ENCODE results near the gene TMEM132D.

Gene TMEM132D

DNA sequence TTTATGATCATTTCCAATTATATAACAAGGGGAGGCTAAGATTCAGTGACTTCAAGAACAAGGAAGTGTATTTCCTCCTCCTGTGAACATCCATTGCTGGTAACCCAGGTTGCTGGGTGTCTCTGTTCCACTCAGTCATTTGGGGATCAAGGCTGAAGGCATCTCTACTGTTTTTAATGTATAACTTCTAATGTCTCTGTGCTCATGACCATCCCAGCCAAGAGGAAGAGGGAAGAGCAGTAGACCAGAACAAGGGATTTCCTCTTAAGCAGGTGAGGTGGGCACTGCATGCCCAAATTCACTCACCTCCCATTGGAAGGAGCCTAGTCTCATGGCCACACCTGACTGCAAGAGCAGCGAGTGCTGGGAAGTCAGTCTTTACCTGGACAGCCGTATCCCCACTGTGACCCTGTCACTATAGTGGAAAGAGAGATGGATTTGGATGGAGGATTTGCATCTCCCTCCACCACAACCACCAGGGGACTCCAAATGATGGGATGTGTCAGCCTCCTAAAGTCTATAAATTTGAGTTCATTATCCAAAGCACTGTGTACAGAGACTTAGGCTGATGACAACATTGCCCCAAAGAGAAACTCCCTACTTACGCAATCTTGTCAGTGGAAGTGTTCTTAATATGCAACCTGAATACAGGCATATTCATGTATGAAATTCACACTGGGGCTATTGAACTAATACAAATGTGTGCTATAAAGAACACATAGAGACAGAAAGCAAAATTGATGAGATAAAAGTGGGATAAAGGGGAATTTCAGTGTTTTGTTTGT, 368.7 kb downstream of the TMEM132D start:
- DNase-seq (ENCODE audit: low read depth in 2 of 2) = no peak

DNA sequence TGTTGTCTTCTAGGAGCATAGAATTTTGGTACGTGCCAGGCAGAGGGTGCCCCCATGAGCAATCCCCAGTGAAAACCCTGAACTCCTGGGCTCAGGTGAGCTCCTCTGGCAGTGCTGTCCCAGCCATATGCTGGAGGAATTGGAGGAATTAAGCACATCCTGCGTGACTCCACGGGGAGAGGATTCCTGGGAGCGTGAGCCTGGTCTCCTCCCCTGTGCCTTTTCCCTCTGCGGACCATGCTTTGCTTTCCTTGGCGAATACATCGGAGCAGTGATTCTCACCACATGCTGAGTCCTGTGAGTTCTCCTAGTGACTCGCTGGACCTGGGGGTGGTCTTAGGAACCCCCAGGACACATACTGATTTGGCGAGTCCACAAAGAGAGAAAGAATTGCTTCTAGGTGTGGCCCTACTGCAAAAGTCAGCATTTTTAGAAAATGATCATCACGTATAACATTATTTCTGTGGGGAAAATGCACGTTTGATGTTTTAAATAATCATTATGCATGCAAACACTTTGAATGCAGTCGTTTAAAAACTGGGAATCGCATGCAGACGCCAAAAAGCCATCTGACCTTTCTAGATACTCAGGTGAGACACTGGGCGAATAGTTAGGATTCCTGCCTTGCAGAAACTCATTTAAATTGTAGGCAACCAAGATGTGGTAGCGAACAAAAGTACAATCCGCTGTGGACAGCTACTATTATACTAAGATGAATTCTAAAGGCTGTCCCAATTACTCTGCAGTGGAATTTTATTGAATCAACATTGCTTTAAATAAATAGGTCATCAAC, 370.9 kb downstream of the TMEM132D start:
- no peak for DNase-seq (ENCODE audit: low read depth in 2 of 2)

DNA sequence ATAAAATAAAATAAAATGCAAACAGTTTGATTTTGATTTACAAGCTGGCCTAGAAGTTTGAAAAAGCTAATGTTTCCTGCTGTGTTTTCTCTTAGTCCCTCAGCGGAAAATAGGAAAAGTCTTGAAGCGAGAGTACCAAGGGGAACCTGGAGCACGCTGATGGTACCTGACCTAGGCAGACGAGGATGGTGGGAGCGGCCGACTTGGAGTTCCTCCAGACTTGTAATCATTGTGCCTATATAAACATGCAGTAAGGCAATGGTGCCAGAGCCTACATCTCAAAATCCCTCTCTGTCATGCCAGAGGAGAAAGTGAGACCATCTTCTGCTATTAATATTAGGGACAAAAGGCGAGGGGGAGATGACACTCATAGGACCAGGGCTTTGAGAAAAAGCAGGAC, 371.7 kb downstream of the TMEM132D start:
- DNase-seq (ENCODE audit: low read depth in 2 of 2) = no peak

DNA sequence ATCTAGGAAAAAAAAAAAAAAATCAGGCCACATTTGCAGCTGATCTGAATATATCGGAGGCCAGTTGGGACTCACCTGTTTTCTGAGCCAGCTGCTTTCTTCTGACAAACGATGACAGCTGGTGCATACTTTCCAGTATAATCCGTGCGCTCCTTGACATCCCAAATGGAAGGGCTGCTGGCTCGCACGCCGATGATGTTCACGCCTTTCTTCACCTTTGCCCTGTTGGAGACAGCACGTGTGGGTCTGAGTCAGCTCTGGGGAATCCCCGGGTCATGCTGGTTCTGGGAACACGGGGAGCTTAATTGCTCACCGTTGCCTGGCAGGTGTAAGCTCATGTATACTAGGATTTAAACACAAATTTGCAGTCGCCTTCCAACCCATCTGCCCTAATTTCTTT, 372.8 kb downstream of the TMEM132D start:
- no peak for DNase-seq (ENCODE audit: low read depth in 2 of 2)

DNA sequence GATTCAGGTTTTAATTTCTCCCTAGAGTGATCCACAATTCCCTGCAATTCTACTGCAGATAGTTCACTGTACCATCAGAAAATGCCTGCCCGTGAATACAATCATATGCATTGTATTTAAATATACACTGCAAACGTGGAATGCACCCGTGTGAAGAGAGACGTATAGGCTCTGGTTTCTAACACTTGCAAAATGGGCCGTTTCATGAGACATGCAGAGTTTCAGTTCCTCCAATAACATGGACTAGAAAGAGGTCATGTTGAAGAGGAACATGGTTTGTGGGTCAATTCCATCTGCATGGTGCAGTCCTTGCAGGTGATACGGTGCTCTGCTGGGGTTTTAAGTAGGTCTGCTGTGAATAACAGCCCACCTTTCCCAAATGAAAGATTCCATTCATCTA, 373.3 kb downstream of the TMEM132D start:
- no peak for DNase-seq (ENCODE audit: low read depth in 2 of 2)

DNA sequence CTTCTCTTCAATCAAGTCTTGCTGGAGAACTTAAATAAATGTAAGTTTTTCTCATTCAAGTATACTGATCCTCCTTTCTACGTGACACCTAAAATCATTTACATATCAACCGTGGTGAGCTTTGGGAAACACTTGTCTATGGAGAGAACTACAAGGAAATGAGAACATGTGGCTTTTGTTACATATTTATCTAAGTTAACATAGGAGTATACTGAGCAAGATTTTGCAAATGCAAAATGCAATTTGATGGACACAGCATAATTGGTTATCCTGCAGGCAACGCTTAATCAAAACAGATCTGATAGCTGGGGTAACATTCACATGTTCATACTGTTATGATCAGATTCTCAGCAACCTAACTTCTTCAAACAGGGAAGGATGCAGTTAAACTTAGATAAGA, 376.3 kb downstream of the TMEM132D start:
- DNase-seq (ENCODE audit: low read depth in 2 of 2) = no peak

DNA sequence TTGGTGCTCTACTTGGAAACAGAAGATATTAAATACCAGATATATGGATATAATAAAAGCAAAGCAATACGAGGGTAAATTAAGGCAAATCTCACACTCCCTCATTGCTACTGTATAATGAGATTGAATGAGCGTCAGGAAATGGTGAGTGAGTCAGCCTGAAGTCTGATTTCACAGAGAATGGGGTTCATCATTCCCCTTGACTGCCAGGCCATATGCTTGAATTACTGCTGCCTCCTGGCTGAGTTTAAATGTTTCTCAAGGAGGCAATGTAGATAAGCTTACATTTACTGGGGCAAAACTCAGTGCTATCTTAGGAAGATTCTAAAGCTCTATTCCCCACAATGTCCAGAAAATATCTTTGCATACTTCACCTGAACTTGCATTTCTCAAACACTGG, 380.2 kb downstream of the TMEM132D start:
- no peak for DNase-seq (ENCODE audit: low read depth in 2 of 2)

DNA sequence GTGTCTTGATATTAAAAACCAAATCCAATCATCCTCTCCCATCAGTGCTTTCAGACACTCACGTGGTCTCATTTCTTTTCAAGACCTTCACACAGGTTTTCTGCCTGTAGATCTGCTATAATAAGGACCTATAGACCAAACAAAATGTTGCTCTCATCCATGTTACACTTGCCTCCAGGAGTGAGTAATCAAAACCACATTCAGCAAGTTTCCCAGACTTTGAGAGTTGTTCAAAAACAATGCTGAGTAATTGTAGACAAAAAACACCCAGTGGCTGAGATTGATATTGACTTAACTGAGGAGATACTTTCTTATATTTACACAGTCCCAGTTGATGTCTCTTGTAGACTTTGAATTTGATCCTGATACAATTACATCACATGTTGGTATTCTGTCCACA, 383.1 kb downstream of the TMEM132D start:
- DNase-seq (ENCODE audit: low read depth in 2 of 2) = no peak

DNA sequence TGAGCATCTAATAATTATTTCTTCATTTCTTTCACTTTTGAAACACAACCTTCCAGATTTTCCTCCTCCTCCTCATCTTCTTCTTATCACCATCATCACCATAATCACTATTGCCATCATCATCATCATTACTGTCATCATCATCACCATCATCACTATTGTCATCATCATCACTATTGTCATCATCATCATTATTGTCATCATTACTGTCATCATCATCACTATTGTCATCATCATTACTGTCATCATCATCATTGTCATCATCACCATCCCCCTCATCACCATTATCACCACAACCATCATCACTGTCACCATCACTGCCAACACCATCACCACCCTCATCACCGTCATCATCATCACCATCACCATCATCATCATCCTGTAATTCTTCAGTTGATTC, 400.0 kb downstream of the TMEM132D start:
- no peak for DNase-seq (ENCODE audit: low read depth in 2 of 2)

DNA sequence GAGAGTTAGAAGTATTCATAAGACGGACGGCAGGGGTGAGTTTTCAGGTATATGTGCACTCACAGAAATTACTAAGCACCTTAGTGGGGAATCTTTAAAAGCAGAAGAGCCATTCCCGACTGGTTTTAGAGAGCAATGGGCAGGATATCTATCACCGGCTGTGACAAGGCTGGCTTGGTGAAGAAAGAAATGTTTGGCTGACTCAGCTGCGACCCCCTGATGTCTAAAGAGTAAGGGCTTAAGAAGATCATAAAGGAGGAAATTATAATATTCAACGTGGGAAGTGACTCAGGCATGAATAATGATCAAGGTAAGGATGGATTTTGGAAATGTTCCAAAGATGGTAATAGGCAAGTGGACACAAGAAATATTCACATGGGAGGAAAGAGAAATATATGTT, 407.6 kb downstream of the TMEM132D start:
- DNase-seq (ENCODE audit: low read depth in 2 of 2) = no peak

DNA sequence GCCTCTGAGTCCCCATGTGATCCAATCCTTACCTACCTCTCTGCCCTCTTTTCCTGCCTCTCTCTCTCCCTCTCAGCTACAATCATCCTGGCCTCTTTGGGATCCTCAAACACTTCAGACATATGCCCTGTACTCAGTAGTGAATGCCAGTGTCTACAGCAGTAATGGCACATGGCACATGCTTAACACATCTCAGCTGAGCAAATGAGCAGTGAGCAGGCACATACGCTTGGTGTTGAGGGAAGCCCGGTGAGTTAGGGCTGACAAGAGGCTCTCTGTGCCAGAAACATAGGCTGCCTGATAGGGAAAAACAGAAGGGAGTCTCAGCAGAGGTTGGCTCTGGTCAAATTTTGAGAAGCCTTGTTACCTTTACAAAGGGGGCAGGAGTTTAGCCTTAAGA, 409.1 kb downstream of the TMEM132D start:
- DNase-seq (ENCODE audit: low read depth in 2 of 2) = no peak

DNA sequence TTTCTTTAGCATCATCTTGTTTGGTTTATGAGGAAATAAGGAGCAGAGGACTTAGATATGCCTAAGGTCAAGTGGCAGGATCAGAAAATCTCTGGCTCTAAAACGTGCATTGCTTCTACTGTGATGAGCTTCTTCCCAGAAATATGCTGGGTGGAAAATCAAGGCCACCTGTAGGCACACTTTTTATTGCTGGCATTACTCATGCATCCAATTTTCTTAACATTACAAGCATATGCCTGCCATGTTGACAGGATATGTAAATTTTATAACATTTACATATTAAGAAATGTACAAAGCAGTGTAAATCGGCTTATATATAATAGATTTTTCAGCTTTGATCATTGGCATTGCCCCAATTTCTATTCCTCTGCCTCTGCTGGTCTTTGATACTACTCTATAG, 409.6 kb downstream of the TMEM132D start:
- no peak for DNase-seq (ENCODE audit: low read depth in 2 of 2)

DNA sequence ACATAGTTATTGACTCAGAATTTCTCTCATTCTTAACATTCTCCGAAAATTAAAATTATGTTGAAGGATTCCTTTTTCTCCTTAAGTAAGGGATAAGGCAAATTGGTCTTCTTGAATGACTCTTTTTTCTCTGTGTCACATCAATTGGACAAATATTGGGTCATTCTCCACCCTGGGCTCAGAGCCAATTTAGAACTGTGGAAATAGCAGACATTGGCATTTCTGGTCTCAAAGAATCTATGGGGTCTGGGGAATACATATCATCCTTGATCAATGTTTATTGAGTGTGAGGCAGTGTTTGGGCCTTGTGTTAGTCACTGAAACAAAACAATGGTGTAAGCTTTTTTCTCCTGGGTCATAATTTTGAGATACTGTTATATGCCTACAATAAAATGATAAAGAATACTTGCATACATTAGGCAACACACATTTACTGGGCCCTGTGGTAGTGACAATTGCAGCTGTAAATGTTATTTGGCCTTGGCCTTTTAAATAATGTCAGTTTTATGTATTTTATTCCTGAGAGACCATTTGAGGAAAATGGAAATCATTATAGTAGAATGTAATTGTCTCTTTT, 414.6 kb downstream of the TMEM132D start:
- no peak for DNase-seq (ENCODE audit: low read depth in 2 of 2)

DNA sequence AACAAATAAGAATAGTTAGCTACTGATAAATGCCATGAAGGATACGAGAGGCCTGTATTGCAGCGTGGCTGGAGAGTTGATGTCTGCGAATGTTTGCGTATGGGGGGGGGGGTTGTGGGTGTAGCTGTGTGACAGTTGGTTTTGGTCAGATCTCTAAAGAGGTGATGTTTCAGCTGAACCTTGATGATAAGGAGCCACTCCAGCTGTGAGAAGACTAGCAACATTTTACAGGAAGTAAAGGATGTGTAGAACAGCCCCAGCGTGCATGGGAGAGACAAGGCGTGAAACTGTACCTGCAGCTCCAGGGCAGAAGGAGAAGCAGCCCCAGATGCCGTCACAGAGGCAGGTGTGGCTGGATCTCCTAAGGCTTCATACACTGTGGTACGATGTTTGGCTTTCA, 416.9 kb downstream of the TMEM132D start:
- DNase-seq (ENCODE audit: low read depth in 2 of 2) = no peak

DNA sequence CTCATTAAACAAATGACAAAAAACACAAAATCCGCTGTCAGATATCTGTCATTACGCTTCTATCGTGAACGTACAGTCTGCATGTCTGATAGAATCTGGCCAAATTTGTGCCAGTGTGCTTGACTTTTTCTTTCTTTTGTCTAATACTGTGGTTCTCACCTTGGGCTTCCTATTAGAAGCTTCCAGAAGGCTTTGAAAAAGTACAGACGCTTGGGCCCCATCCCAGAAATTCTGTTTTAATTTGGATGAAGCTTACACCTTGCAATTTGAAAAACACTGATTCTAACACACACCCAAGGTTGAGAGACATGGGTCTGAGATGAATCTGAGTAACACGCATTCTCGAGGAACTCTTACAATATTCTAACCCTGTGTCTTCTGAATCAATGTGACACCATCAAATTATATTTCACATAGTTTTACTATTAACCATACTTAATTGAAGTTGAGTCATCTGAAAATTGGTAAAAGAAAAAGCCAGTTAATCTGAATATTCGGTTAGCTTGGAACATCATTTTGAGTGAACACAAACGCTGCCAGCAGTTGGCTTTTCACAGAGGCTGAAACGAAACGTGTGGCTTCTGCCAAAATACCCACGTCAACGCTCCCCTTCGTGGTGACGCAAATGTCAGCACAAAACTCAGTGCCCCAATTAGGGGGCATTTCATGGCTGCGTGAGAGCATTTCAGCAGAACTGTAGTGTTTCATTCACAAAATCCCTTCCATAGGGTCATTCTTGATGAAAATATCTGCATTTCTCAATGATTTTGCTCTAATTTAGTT, 420.5 kb downstream of the TMEM132D start:
- DNase-seq (ENCODE audit: low read depth in 2 of 2) = no peak

DNA sequence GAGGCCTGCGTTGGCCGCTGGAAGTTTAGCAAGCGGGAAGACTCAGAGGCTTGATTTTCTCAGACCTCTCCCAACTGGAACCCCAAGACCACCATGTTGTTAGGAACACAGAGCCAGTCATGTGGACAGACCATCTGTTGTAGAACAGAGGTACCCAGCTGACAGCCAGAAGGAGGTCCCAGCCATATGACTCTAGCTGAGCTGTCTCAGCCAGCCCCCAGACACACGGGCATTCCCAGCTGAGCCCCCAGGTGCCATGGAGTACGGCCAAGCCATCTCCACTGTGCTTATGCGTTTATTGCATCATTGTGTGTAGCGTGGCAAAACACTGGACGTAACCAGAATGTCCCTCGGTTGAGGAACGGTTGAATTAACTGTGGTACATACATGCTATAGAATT, 421.9 kb downstream of the TMEM132D start:
- no peak for DNase-seq (ENCODE audit: low read depth in 2 of 2)

DNA sequence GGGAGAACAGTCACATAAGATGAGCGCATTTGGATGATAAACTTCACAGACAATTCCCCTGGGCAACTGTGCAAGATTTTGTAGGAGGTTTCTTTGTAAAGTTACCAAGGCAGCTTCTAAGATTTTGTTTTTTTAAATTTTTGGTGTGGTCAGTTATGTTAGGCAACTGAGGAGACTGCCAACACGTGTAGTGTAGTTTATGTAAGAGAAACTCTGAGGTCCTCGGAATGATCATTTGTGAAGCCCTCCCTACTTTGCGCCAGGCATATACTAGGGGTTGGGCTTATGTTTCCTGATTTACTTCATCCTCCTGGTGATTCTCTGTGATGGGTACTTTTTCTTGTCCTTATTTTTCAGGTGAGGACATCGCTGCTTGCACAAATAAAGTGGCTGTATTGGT, 433.6 kb downstream of the TMEM132D start:
- no peak for DNase-seq (ENCODE audit: low read depth in 2 of 2)

DNA sequence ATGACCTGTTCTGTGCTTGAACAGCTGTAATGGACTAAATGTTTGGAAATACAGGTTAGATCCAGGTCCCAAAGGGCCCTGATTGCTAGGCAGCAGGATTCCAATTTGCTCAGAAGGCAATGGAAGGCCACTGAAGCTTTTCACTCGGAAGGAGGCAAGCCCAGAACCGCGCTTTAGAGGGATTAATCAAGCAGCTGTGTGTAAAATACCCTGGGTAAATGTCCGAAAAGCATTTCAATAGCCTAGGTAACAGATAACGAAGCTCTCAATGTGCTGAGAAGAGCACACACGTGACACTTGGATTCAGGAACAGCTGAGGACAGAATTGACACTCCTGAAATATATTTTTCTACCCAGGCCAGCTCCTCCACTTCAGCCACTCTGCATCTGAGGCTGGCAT, 436.1 kb downstream of the TMEM132D start:
- DNase-seq (ENCODE audit: low read depth in 2 of 2) = no peak

DNA sequence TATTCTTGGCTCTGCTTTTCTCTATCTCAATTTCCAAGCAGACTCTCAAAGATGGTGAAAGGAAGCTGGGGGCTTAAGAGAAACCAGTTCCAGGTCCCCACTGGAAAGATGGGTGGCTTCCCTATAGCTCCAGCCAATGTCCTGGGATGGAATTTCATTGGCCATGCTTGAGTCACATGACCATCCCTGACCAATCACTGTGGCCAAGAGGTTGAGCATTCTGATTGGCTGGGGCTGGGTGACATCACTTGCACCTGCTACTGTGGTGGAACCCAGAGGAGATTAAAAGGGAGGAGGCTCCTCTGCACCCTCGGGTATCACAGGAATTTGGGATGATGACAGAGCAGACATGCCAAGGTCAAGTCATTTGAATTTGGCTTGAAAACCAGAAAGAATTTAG, 436.5 kb downstream of the TMEM132D start:
- DNase-seq (ENCODE audit: low read depth in 2 of 2) = no peak

DNA sequence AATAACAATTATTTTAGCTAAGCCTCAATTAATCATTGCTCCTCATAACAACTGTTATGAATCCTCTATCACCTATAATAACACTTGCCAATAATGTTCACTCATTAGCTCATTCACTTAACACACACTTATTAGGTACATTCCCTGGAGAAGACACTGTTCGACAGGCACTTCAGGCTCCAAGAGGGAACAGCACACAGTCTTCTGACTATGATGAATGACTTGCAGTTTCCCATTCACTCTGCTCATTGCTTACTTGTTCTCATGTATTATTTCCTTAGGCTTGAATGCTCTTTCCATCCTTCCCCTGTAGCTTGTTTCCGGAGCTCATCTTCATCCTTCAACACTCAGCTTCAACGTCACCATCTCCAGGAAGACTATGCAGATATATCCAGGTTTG, 437.3 kb downstream of the TMEM132D start:
- DNase-seq (ENCODE audit: low read depth in 2 of 2) = no peak

DNA sequence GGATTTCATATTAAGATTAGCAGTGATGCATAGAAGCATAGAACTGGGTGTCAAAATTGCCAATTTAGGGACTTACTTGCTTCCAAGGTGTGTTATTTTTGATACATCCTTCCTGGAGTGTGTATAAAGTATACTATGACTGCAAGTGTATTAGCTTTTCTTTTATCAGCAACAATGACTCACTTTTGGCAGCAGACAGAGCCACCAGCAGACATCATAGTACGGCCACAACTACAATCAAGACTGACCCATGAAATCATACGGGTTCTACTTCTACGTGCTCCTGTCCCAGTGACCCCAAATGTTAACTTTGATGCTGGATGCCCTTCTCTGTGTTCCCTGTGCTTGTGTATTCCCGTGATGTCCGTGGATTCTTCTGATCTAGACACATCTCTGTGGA, 443.9 kb downstream of the TMEM132D start:
- no peak for DNase-seq (ENCODE audit: low read depth in 2 of 2)

DNA sequence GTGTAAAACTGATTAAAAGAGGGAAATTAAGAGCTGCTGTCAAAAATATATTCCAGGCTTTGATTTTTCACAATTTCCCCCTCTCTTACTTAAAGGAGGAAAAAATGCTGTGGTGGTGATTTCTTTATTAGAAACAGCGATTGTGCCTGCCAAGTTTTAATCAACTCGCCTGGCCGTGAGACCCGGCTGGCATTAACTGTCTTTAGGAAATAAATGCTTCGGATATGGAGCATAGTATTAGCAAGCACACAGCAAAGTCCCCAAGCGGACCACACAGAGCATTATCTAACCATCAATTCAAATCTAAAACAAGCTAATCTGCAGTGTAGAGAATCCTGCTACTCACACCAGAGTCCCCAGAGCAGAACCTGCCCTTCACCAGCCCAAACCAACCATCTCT, 457.1 kb downstream of the TMEM132D start:
- no peak for DNase-seq (ENCODE audit: low read depth in 2 of 2)
